ENCODE data around the gene CDH26.

DNA sequence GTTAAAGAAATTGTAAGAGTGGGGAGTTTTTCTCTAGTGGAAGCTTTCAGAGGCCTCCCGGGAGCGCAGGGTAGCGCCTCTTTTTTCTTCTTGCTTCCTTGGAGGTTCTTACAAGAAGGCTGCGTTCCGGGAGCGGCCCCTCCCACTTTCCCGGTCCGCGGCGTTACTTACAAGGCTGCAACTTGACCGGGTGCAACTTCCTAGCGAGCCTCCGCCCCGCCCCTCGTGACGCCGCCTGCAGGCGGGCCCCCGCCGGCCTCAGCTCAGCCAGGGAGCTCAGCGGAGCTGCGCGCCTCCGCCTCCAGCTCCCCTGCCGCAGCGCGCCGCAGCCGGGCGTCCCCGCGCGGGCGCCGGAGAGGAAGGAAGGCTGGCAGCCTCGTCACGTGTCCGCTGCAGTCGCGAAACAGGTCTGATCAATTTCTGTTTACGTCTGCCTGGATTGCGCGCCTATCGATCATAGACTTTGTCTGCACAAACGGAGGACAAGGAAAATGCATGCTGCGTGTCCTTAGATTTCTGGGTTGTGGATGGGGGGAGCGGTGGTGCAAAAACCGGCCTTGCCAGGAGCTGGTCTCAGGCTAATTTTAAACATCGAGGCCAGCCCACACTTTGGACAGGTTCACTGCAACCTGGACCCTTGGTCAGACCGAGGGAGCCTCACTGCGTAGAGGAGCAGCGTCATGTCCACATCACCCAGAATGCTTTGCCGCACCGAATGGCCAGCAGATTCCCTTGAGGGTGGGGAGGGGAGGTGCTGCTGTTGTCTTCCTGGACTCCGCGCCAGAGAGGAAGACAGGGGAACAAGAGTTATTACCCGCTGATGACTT, 17.9 kb upstream of the CDH26 start, which contains the start of the genes FAM217B and PPP1R3D:
- TF ChIP-seq, protein P1, sequence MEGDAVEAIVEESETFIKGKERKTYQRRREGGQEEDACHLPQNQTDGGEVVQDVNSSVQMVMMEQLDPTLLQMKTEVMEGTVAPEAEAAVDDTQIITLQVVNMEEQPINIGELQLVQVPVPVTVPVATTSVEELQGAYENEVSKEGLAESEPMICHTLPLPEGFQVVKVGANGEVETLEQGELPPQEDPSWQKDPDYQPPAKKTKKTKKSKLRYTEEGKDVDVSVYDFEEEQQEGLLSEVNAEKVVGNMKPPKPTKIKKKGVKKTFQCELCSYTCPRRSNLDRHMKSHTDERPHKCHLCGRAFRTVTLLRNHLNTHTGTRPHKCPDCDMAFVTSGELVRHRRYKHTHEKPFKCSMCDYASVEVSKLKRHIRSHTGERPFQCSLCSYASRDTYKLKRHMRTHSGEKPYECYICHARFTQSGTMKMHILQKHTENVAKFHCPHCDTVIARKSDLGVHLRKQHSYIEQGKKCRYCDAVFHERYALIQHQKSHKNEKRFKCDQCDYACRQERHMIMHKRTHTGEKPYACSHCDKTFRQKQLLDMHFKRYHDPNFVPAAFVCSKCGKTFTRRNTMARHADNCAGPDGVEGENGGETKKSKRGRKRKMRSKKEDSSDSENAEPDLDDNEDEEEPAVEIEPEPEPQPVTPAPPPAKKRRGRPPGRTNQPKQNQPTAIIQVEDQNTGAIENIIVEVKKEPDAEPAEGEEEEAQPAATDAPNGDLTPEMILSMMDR (IDR thresholded peaks at IDR 0.05; ENCODE audit: poor library complexity, severe bottlenecking) = peak; percentile 53
- TF ChIP-seq EZH2 (IDR thresholded peaks at IDR 0.05; ENCODE audit: borderline replicate concordance, insufficient read depth, low read length, poor library complexity, severe bottlenecking) (no peak), EP300 (conservative IDR thresholded peaks at IDR 0.05; ENCODE audit: poor library complexity, severe bottlenecking) (peak; percentile 69)

All from neural cell (in vitro differentiated cells).